Dendritic cell treated with granulocyte-macrophage colony-stimulating factor and Interleukin-4, amounts not matched to agents 40 ng/mL and 50 ng/mL, for 4 days (primary cell): ENCODE results near the gene GLRA2.
"Not testable (repeated sequence)": the region's sequence is repeated elsewhere in the genome, so short reads cannot be mapped to it uniquely, and the experiment has no call there.

Source experiments
- H3K27ac Mint-ChIP-seq: one replicate; pipeline ENCODE4 v1.8.0; 2022; ENCODE audit warnings: mild to moderate bottlenecking, mixed read lengths
- H3K27me3 Mint-ChIP-seq: one replicate; pipeline ENCODE4 v1.8.0; 2022; ENCODE audit warnings: mild to moderate bottlenecking, mixed read lengths
- H3K36me3 Mint-ChIP-seq: one replicate; pipeline ENCODE4 v1.8.0; 2022; ENCODE audit warnings: low read depth, mixed read lengths
- H3K4me1 Mint-ChIP-seq: one replicate; pipeline ENCODE4 v1.8.0; 2022; ENCODE audit warnings: low read depth, mixed read lengths
- H3K4me3 Mint-ChIP-seq: one replicate; pipeline ENCODE4 v1.8.0; 2022; ENCODE audit warnings: mild to moderate bottlenecking, moderate library complexity, mixed read lengths
- H3K9me3 Mint-ChIP-seq: one replicate; pipeline ENCODE4 v1.8.0; 2022; ENCODE audit warnings: mixed read lengths
- intact Hi-C: fragments of 100-400 bp; cut with micrococcal nuclease; formaldehyde crosslinking; loops from one replicate; pipeline ENCODE4 v1.15.0; 2022

Gene GLRA2

GRCh38 chrX:14618177-14618965, 89.0 kb downstream of the GLRA2 start:
- Mint-ChIP-seq H3K4me3 (no peak overlapping the region), H3K4me1 (no peaks in the 10 kb centered on the region), H3K36me3 (no peaks in the 10 kb centered on the region), H3K9me3 (no peaks in the 10 kb centered on the region), H3K27me3 (no peaks in the 10 kb centered on the region), H3K27ac (no peak overlapping the region)
- intact Hi-C loops = no loop called here

DNA sequence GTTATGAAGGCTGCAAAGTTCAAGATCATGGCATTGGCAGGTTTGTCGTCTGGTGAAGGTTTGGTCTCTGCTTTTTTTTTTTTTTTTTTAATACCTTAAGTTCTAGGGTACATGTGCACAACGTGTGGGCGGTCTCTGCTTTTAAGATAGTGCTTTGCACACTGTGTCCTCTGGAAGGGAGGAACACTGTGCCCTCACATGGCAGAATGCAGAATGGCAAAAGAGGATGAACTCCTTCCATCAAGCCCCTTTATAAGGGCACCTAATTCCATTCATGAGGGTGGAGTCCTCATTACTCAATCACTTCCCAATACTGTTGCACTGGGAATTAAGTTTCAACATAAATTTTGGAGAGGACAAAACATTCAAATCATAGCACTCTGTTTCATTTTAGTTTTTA, 101.4 kb downstream of the GLRA2 start:
- peaks cover 13% of the 10 kb centered on the region for H3K9me3 Mint-ChIP-seq
- H3K36me3 Mint-ChIP-seq = no peaks in the 10 kb centered on the region
- H3K4me1 Mint-ChIP-seq = peaks cover 5% of the 10 kb centered on the region
- H3K27me3 Mint-ChIP-seq = no peaks in the 10 kb centered on the region
- no peak overlapping the region for H3K4me3 Mint-ChIP-seq
- no peak overlapping the region for H3K27ac Mint-ChIP-seq
- intact Hi-C loops = no loop called here

- Mint-ChIP-seq H3K4me1 (no peaks in the 10 kb centered on the region), H3K27ac (no peak overlapping the region)
- intact Hi-C loops = no loop called here
These were observed 112.6 kb downstream of the GLRA2 start for GRCh38 chrX:14641681-14642655.

GRCh38 chrX:14660970-14661369, 131.6 kb downstream of the GLRA2 start:
- Mint-ChIP-seq H3K4me3 (no peak overlapping the region), H3K9me3 (no peaks in the 10 kb centered on the region), H3K36me3 (no peaks in the 10 kb centered on the region), H3K4me1 (no peaks in the 10 kb centered on the region), H3K27me3 (no peaks in the 10 kb centered on the region), H3K27ac (no peak overlapping the region)
- intact Hi-C loops = no loop called here

More at GRCh38 chrX:14641681-14642655, 112.6 kb downstream of the GLRA2 start:
- Mint-ChIP-seq H3K4me3 (no peak overlapping the region), H3K36me3 (no peaks in the 10 kb centered on the region), H3K9me3 (no peaks in the 10 kb centered on the region), H3K27me3 (no peaks in the 10 kb centered on the region)

DNA sequence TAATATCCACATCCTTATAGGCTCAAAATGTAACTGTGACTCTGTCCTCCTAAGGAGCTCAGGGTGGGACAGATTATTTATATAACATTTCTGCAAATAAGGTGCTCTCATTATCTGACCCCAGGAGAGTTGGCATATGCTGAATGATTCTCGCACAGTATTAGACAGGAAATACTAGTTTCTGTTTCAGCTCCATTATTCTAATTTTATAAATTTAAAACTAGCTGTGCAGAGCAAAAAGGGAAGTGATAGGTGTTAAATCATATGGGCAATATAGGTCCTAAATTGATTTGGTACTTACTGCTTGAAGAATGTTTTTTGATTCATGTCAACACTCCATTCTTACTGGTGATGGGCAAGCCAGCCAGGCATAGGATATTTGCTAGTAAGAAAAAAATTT, 141.5 kb downstream of the GLRA2 start:
- H3K27me3 Mint-ChIP-seq = no peaks in the 10 kb centered on the region
- H3K27ac Mint-ChIP-seq = no peak overlapping the region
- no peaks in the 10 kb centered on the region for H3K4me1 Mint-ChIP-seq
- H3K9me3 Mint-ChIP-seq = no peaks in the 10 kb centered on the region
- H3K36me3 Mint-ChIP-seq = no peaks in the 10 kb centered on the region
- no peak overlapping the region for H3K4me3 Mint-ChIP-seq
- intact Hi-C loops = no loop called here

GRCh38 chrX:14672611-14673172, 143.4 kb downstream of the GLRA2 start:
- intact Hi-C loops = no loop called here
- H3K36me3 Mint-ChIP-seq = no peaks in the 10 kb centered on the region
- no peak overlapping the region for H3K27ac Mint-ChIP-seq
- no peak overlapping the region for H3K4me3 Mint-ChIP-seq
- no peaks in the 10 kb centered on the region for H3K4me1 Mint-ChIP-seq
- no peaks in the 10 kb centered on the region for H3K27me3 Mint-ChIP-seq
- H3K9me3 Mint-ChIP-seq = no peaks in the 10 kb centered on the region

DNA sequence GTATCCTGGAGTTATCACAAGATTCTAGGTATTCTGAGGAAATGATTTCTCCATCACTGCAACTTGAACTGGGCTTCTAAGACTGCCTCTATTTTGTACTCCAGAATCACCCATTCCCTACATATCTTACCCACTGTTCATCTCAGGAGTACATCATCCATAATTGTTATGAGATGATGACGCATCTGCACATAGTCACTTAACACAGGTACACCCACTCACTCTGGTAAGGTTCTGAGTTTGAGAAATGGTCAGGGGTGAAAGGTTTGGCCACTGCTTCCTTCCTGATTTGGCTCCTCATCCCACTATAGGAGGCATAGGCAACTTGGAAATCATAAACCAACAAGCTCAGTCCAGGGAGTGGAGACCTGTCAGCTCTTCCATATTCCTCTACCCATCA, 143.9 kb downstream of the GLRA2 start:
- no peaks in the 10 kb centered on the region for H3K36me3 Mint-ChIP-seq
- no peak overlapping the region for H3K4me3 Mint-ChIP-seq
- no peaks in the 10 kb centered on the region for H3K27me3 Mint-ChIP-seq
- no peaks in the 10 kb centered on the region for H3K9me3 Mint-ChIP-seq
- H3K4me1 Mint-ChIP-seq = no peaks in the 10 kb centered on the region
- no peak overlapping the region for H3K27ac Mint-ChIP-seq
- intact Hi-C loops = no loop called here

DNA sequence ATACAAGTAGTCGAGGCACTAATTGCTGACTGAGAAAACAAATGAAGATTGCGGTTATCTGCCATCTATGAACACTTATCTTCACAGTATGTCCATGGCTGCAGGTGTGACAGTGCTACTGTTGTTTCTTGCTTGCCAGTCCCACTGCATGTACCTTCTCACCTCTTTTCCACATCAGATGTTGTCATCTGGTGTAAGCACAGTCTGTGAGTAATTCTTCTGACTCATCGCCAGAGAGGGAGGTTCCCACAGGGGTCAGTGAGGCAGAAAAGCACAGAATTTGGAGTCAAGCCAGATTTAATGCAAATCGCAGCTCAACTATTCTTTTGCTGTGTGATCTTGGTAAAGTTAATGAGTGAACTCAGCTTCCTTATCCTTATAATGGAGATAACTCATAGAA, 144.4 kb downstream of the GLRA2 start:
- no peaks in the 10 kb centered on the region for H3K27me3 Mint-ChIP-seq
- intact Hi-C loops = no loop called here
- H3K4me3 Mint-ChIP-seq = no peak overlapping the region
- H3K27ac Mint-ChIP-seq = no peak overlapping the region
- H3K4me1 Mint-ChIP-seq = no peaks in the 10 kb centered on the region
- no peaks in the 10 kb centered on the region for H3K36me3 Mint-ChIP-seq
- no peaks in the 10 kb centered on the region for H3K9me3 Mint-ChIP-seq

DNA sequence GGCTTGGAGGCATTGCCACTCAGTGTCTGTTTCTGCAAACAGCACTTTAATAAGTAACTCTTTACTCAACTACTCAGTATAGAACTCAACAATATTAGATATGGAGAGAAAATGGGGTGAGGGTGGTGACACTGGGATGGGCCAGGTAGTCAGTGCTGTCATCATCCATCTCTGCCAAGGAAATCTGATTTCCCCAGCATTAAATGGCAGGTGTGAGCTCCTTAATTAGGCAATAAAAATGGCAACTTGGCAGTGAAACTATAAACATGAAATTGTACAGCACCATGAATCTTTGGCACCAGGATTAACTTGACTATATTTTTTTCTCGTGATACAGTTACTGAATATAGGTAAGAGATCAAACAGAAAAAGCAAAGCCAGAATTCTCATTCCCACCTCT, 146.2 kb downstream of the GLRA2 start:
- intact Hi-C loops = no loop called here
- Mint-ChIP-seq H3K4me3 (no peak overlapping the region), H3K27ac (no peak overlapping the region), H3K36me3 (no peaks in the 10 kb centered on the region), H3K4me1 (no peaks in the 10 kb centered on the region), H3K9me3 (no peaks in the 10 kb centered on the region), H3K27me3 (no peaks in the 10 kb centered on the region)

DNA sequence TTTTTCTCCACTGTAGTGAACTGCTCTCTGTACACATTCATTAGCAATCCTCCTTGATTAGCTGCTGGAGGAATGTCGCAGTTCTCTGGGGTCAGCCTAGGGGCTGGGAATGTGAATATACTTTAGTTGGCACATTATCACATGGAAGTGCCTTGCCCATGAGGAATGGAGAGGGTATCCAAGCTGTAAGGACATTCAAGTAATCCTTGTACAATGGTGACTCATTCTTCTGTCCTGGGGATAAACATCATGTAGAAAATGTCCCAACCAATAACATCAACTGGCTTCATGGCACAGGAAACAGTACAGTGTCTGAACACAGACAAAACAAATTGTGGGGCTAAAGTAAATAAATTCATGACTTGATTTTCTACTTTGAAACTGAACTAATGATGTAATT, 147.1 kb downstream of the GLRA2 start:
- no peaks in the 10 kb centered on the region for H3K36me3 Mint-ChIP-seq
- no peak overlapping the region for H3K27ac Mint-ChIP-seq
- H3K9me3 Mint-ChIP-seq = no peaks in the 10 kb centered on the region
- intact Hi-C loops = no loop called here
- no peaks in the 10 kb centered on the region for H3K4me1 Mint-ChIP-seq
- H3K4me3 Mint-ChIP-seq = no peak overlapping the region
- no peaks in the 10 kb centered on the region for H3K27me3 Mint-ChIP-seq

- H3K36me3 Mint-ChIP-seq, H3K9me3 Mint-ChIP-seq, H3K4me1 Mint-ChIP-seq, H3K27ac Mint-ChIP-seq, intact Hi-C loops, H3K27me3 Mint-ChIP-seq, H3K4me3 Mint-ChIP-seq: not testable (repeated sequence)
These were observed 159.0 kb downstream of the GLRA2 start for GRCh38 chrX:14688331-14688730.

GRCh38 chrX:14690553-14690952, 161.2 kb downstream of the GLRA2 start:
- intact Hi-C loops = no loop called here
- Mint-ChIP-seq H3K27ac (no peak overlapping the region), H3K4me1 (no peaks in the 10 kb centered on the region), H3K36me3 (no peaks in the 10 kb centered on the region), H3K27me3 (no peaks in the 10 kb centered on the region), H3K9me3 (no peaks in the 10 kb centered on the region), H3K4me3 (no peak overlapping the region)

GRCh38 chrX:14694611-14695010, 165.3 kb downstream of the GLRA2 start:
- Mint-ChIP-seq H3K27me3 (no peaks in the 10 kb centered on the region), H3K36me3 (no peaks in the 10 kb centered on the region), H3K4me3 (no peak overlapping the region), H3K27ac (no peak overlapping the region), H3K4me1 (no peaks in the 10 kb centered on the region), H3K9me3 (no peaks in the 10 kb centered on the region)
- intact Hi-C loops = no loop called here

GRCh38 chrX:14697451-14697850, 168.1 kb downstream of the GLRA2 start:
- intact Hi-C loops = no loop called here
- Mint-ChIP-seq H3K36me3 (no peaks in the 10 kb centered on the region), H3K27me3 (no peaks in the 10 kb centered on the region), H3K27ac (no peak overlapping the region), H3K4me1 (no peaks in the 10 kb centered on the region), H3K4me3 (no peak overlapping the region), H3K9me3 (no peaks in the 10 kb centered on the region)
